Measurements from ENCODE around the gene SSBP2. TPM values are rescaled to one million over a fixed set of nuclear protein-coding genes. Genes with fewer than 3 reads are reported as not detected.

Gene SSBP2
- total RNA-seq, 1 experiment from 2014 or later = 5.2 TPM

GRCh38 chr5:81757404-81757803 lies 6.5 kb upstream of the SSBP2 start (continued):
- no peak for TF ChIP-seq SRF (IDR thresholded peaks at IDR 0.05; ENCODE audit: low read depth)
- no peak for TF ChIP-seq CBX3 (IDR thresholded peaks at IDR 0.05; ENCODE audit: low read depth)
- TF ChIP-seq, protein P1, sequence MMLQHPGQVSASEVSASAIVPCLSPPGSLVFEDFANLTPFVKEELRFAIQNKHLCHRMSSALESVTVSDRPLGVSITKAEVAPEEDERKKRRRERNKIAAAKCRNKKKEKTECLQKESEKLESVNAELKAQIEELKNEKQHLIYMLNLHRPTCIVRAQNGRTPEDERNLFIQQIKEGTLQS (IDR thresholded peaks at IDR 0.05) = no peak
- TF ChIP-seq YY1 (IDR thresholded peaks at IDR 0.05; ENCODE audit: extremely low read depth, insufficient replicate concordance, low read depth, low read length) = no peak
- no peak for TF ChIP-seq CTCF (IDR thresholded peaks at IDR 0.05 in 2 of 3, conservative IDR thresholded peaks at IDR 0.05 in 1 of 3; ENCODE audit: borderline replicate concordance in 1 of 3, insufficient read depth in 1 of 3, low read depth in 2 of 3, low read length in 2 of 3)
- no peak for TF ChIP-seq ELF1 (IDR thresholded peaks at IDR 0.05; ENCODE audit: borderline replicate concordance, low read depth)
- no peak for TF ChIP-seq JUND (IDR thresholded peaks at IDR 0.05)
- TF ChIP-seq RAD21 (IDR thresholded peaks at IDR 0.05; ENCODE audit: low read depth) = no peak
- TF ChIP-seq TCF7L2 (IDR thresholded peaks at IDR 0.05; ENCODE audit: borderline replicate concordance, extremely low read depth, insufficient read depth, insufficient read length) = no peak
- TF ChIP-seq CEBPB (IDR thresholded peaks at IDR 0.05; ENCODE audit: low read depth) = no peak
- TF ChIP-seq SIN3A (IDR thresholded peaks at IDR 0.05; ENCODE audit: low read depth) = no peak
- no peak for TF ChIP-seq POLR2AphosphoS5 (IDR thresholded peaks at IDR 0.05; ENCODE audit: low read depth, low read length)

DNA sequence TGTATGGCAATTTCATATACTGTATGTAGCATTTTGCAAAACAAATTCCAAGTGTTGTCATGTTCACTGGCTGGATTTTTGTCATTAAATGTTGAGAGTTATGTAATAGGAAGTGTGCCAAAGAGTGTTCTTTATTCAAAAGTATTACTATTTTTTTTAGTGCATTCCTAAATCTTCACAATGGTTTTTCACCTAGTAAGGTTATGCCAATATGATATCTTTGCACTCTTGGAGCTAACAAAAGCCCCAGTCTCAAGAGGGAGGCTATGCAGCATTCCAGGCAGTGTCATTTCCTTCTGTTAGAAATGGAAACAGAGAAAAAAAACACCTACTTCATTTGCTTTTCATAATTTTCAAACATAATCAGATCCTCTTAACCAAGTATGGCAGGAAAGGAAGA lies 5.1 kb upstream of the SSBP2 start:
- no peaks in the 10 kb centered on the region for H3K9me2 ChIP-seq (ENCODE audit: insufficient read depth)
- H3K79me2 ChIP-seq (ENCODE audit: insufficient read depth, low read length) = no peaks in the 10 kb centered on the region
- no TSS peak for BruUV-seq (replicated peaks)
- no peaks in the 10 kb centered on the region for H3K36me3 ChIP-seq (ENCODE audit: control insufficient read depth in 1 of 2, insufficient read depth in 2 of 2, low read length in 2 of 2)
- H3K27ac ChIP-seq (ENCODE audit: low read depth, low read length) = no peak overlapping the region
- no peaks in the 10 kb centered on the region for H3K27me3 ChIP-seq (ENCODE audit: insufficient read depth, low read length)
- CTCF ChIA-PET = interaction anchor here (1.5 to 2.6 kb wide), 3 partner anchors 98 to 410 kb away, joined by 4 to 8 read pairs (median 6); no protein-coding TSS in a partner anchor
- H3K4me3 ChIP-seq (replicated peaks in 1 of 2; ENCODE audit: low read depth in 1 of 2, low read length in 2 of 2) = no peak overlapping the region
- RAD21 ChIA-PET (ENCODE audit: low non-redundant PET in 1 of 2, low total read pairs in 2 of 2, uncharacterized antibody in 2 of 2, unreplicated experiment in 2 of 2) = no interaction called here
- H3K4me2 ChIP-seq (ENCODE audit: low read length) = no peak overlapping the region
- H3K9me3 ChIP-seq (ENCODE audit: control insufficient read depth in 1 of 2, insufficient read depth in 1 of 2, low read depth in 1 of 2, low read length in 2 of 2) = no peaks in the 10 kb centered on the region
- H3K9ac ChIP-seq (ENCODE audit: low read length) = no peak overlapping the region
- H3K4me1 ChIP-seq (ENCODE audit: control insufficient read depth in 1 of 2, insufficient read depth in 2 of 2, low read length in 2 of 2) = peaks cover 13 to 18% of the 10 kb centered on the region in 2 experiments
- H4K20me1 ChIP-seq (ENCODE audit: insufficient read depth) = no peaks in the 10 kb centered on the region
- ATAC-seq = no peak
- intact Hi-C loops (cut with micrococcal nuclease) = loop anchor here (10.0 kb wide), 1 partner anchor 219 kb away; the partner anchor contains the start of gene ATG10
- TF ChIP-seq TCF7L2 (IDR thresholded peaks at IDR 0.05; ENCODE audit: borderline replicate concordance, extremely low read depth, insufficient read depth, insufficient read length) = no peak
- no peak for TF ChIP-seq SIN3A (IDR thresholded peaks at IDR 0.05; ENCODE audit: low read depth)
- no peak for TF ChIP-seq ZNF274 (IDR thresholded peaks at IDR 0.05; ENCODE audit: low read depth, low read length)
- no peak for TF ChIP-seq CEBPB (IDR thresholded peaks at IDR 0.05; ENCODE audit: low read depth)
- POLR2A ChIA-PET = interaction anchor here (1.9 kb wide), 1 partner anchor 96 kb away, joined by 6 read pairs; no protein-coding TSS in a partner anchor
- H2AFZ ChIP-seq (ENCODE audit: low read depth, low read length, poor library complexity, severe bottlenecking) = peak overlapping the region; percentile 95
- no peak for DNase-seq (ENCODE audit: low read depth, low spot score)

All from HCT116 (cell line).